HG02938 (cell line): Measurements from ENCODE around the gene DHX36.

ENCODE experiments used
- ATAC-seq: cut with Tn5 transposase; IDR thresholded peaks from one replicate; pipeline ENCODE4 v1.9.1; 2021; ENCODE audit warnings: mild to moderate bottlenecking, moderate library complexity; ENCODE audit not compliant: unreplicated experiment

Gene DHX36

GRCh38 chr3:154227531-154227930 is 96.8 kb downstream of the DHX36 start:
- ATAC-seq = no peak

DNA sequence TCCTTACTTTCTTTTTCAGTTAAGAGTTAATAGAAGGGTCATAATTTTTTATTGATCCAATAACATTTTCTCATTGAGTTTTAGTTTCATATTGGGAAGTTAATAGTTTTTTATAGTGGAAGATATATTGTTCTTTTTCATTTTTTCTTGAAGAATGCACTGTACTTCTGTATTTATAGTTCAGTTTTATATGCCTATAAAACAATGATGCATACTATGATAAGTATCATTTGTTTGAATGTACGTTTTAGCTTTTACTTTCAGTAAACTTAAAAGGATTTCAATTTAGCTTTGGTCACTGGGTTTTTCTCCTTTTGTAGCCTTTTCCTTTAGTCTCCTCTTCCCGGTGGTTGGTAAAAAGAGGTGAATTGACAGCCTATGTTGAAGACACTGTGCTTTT is 98.8 kb downstream of the DHX36 start:
- ATAC-seq = no peak

DNA sequence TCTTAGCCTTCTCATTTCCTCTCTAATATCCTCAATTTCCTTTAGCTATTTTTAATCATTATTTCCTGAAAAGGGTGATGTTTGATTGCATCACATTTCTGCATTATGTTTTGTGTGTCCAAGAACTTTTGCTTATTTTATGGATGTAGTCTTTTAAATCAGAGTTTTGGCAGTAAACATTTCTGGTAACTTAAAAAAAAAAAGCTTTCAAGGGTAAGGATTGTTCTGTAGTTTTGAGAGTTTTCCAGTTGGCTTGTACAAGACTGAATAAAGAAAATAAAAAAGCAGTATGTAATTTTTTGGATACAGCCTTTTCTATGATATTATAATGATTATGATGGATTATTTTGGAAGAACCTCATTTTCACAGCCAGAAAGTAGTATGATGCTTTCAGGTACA is 99.4 kb downstream of the DHX36 start:
- no peak for ATAC-seq

DNA sequence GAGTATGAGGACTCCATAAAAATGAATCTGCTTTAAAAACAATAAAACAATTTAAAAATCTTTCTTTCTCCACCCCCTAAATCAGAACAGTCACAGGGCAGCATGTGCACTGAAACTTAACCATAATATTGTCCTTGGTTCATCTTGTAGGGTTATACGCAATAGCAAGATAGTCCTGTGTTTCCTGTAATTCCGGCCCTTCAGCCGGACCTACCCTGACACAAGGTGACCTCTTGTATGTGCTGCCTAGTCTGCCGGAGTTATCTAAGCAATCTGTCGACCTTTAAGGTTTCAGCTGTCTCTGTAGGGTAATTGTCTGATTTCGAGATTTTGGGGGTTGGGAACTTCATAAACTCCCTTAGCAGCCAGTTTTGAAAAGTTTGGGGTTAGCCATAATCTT is 99.9 kb downstream of the DHX36 start:
- no peak for ATAC-seq

GRCh38 chr3:154223519-154223918 is 100.8 kb downstream of the DHX36 start:
- ATAC-seq = no peak
